Stimulated activated naive CD4-positive, alpha-beta T cell treated with Interleukin-2 at 50 U/mL for 16 hours (primary cell): ENCODE results near the gene PCDHGA7.
"Not testable (repeated sequence)": the region's sequence is repeated elsewhere in the genome, so short reads cannot be mapped to it uniquely, and the experiment has no call there.

ENCODE experiments used
- DNase-seq: peaks from one replicate; lab custom pipeline; 2025; lab: John Stamatoyannopoulos, UW

PCDHGA7 gene

GRCh38 chr5:141382469-141383294 lies at the start of gene PCDHGA7:
Gene PCDHGA7 (plus strand): TSS chr5:141382742. CDS start chr5:141382900, 158 bp downstream.
- DNase-seq: no peak

DNA sequence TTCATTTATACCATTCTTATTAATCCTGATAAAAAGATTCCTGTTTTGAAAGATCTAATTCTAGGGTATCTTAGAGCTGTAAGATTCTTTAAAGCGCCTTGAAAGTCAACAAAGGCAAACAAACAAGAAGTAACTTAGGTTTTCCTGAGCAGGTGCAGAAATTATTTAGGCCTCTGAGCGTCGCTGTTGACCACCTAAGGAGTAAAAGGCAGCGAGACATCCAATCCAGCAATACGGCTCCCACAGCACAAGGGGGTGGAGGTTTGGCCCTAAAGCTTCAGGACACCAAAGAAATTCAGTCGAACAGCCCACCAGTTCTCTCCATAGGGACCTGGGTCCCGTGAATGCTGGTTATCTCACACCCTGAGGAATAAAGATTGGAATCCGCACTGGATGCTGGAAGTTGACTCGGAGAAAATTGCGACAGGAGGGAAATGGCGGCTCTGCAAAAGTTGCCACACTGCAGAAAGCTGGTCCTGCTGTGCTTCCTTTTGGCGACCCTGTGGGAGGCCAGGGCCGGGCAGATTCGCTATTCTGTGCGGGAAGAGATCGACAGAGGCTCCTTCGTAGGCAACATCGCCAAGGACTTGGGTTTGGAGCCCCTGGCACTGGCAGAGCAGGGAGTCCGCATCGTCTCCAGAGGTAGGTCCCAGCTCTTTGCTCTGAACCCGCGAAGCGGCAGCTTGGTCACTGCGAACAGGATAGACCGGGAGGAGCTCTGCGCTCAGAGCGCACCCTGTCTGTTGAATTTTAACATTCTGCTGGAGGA lies 43.8 kb upstream of the PCDHGA7 start, which contains the start of gene PCDHGA2:
Gene PCDHGA2, plus strand, starts transcription at position 223 of the 769 bp plus-strand sequence.
- no peak for DNase-seq

GRCh38 chr5:141340781-141341354 lies 41.7 kb upstream of the PCDHGA7 start:
- not testable (repeated sequence) for DNase-seq

- DNase-seq: no peak
These were observed 39.8 kb upstream of the PCDHGA7 start for GRCh38 chr5:141342773-141343172.

DNA sequence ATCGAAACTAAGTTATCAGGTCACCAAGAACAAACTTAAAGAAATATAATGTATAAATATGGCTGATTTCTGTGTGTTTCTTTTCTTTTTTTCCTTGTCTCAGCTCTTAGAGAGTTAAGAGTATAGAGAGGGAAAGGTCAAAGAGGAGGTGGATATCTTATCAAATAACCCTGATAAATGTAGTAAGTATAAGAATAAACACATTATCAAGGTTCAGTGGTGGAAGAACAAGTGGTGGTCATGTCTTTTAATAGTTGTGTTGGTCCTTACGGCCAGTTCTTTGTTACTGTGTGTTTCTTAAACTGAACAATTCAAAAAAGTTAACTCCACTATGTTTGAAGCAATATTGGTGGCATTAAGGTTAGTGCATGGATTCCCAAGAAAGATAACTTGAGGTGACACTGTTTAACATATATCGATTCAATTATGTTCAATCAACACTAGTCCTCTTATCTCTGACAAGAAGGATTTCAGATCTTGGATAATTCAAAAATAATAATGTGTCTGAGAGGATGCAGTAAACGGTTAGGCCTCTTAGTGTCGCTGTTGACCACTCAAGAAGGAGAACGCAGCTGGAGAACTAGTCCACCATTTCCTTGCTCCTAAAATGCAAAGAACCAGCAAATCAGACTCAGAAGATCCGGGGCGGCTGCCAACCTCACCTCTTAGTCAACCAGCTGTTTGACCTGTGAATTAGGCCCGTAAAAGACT lies 39.1 kb upstream of the PCDHGA7 start, which contains the start of gene PCDHGA3:
Gene PCDHGA3, plus strand, starts transcription at position 588 of the 711 bp plus-strand sequence. CDS start 205 bp downstream, outside the sequence.
- DNase-seq: no peak

GRCh38 chr5:141343953-141344463 lies 38.5 kb upstream of the PCDHGA7 start:
- DNase-seq: no peak

DNA sequence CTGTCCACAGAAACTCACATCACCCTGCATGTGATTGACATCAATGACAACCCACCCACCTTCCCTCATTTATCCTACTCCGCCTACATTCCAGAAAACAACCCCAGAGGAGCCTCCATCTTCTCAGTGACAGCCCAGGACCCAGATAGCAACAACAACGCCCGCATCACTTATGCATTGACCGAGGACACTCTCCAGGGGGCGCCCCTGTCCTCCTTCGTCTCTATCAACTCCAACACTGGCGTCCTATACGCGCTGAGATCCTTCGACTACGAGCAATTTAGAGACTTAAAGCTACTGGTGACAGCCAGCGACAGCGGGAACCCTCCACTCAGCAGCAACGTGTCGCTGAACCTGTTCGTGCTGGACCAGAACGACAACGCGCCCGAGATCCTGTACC lies 37.2 kb upstream of the PCDHGA7 start:
- DNase-seq: no peak

DNA sequence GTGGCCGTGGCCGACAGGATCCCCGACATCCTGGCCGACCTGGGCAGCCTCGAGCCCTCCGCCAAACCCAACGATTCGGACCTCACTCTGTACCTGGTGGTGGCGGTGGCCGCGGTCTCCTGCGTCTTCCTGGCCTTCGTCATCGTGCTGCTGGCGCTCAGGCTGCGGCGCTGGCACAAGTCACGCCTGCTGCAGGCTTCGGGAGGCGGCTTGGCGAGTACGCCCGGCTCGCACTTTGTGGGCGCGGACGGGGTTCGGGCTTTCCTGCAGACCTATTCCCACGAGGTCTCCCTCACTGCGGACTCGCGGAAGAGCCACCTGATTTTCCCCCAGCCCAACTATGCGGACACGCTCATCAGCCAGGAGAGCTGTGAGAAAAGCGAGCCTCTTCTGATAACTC lies 36.5 kb upstream of the PCDHGA7 start:
- not testable (repeated sequence) for DNase-seq

DNA sequence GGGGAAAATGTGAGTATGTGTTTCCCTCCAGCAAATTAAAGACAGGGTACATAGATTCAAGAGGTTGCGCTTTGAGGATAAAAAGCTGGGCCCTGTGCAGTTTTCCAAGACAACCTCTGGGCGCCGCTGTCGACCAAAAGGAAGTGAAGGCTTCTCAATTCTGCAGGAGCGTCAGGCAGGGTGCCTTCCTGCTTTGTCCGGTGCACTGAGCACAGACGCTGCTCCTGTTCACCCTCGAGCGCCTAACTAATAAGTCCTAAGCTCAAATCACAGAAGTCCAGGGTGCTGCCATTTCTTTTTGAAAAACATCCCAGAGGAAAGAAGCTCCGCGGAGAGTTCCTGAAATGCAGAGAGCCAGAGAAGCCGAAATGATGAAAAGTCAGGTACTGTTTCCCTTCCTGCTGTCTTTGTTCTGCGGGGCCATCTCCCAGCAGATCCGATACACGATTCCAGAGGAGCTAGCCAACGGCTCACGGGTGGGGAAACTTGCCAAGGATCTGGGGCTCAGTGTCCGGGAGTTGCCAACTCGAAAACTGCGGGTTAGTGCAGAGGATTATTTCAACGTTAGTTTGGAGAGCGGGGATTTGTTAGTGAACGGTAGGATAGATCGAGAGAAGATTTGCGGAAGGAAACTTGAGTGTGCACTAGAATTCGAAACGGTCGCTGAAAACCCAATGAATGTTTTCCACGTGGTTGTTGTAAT lies 32.5 kb upstream of the PCDHGA7 start, which contains the start of gene PCDHGB1:
Gene PCDHGB1, plus strand, starts transcription at position 183 of the 703 bp plus-strand sequence. Its CDS starts 162 bp downstream, at position 345.
- DNase-seq: peak; percentile 14

GRCh38 chr5:141351591-141351990 lies 31.0 kb upstream of the PCDHGA7 start:
- DNase-seq: no peak

DNA sequence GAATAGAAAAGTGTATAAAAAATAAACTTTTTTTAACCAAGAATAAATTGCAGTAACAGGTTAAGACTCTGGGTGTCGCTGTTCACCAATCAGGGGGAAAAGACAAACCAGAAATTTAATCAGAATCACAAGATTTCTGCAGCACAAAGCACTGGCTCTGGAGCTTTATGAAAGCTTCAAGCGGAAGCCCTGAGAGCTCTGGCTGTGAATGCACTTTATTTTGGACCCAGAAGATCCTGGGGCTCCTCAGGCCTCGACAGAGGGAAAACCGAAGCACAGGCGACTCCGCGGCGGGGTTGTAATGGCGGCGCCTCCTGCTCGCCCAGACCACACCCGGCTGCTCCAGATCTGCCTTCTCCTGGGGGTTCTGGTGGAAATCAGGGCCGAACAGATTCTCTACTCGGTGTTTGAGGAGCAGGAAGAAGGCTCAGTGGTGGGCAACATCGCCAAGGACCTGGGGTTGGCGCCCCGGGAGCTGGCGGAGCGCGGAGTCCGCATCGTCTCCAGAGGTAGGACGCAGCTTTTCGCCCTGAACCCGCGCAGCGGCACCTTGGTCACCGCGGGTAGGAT lies 27.6 kb upstream of the PCDHGA7 start, which contains the start of gene PCDHGA4:
Gene PCDHGA4, plus strand, starts transcription at position 122 of the 570 bp plus-strand sequence. Its CDS starts 87 bp downstream, at position 209.
- DNase-seq: no peak

GRCh38 chr5:141355641-141356040 lies 26.9 kb upstream of the PCDHGA7 start:
- no peak for DNase-seq

DNA sequence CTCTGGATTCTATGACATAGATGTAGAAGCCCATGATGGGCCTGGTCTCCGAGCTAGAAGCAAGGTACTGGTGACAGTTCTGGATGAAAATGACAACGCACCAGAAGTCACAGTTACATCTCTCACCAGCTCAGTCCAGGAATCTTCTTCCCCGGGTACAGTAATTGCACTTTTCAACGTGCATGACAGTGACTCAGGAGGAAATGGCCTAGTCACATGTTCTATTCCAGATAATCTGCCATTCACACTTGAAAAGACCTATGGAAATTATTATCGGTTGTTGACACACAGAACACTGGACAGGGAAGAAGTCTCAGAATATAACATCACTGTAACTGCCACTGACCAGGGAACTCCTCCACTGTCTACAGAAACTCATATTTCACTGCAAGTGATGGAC lies 26.4 kb upstream of the PCDHGA7 start:
- DNase-seq: no peak

GRCh38 chr5:141356950-141357349 lies 25.6 kb upstream of the PCDHGA7 start:
- DNase-seq: no peak

GRCh38 chr5:141359790-141360426 lies 22.6 kb upstream of the PCDHGA7 start, which contains the start of gene PCDHGB2:
Gene PCDHGB2 (plus strand): TSS chr5:141359994. CDS start chr5:141360136, 142 bp downstream.
- no peak for DNase-seq

DNA sequence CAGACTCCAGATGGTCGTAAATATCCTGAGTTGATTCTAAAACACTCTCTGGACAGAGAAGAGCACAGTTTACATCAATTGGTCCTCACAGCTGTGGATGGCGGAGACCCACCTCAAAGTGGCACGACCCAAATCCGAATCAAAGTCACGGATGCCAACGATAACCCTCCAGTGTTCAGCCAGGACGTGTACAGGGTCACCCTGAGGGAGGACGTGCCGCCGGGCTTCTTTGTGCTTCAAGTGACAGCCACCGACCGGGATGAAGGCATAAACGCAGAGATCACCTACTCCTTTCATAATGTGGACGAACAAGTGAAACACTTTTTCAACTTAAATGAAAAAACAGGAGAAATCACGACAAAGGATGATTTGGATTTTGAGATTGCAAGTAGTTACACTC lies 21.9 kb upstream of the PCDHGA7 start:
- DNase-seq: no peak

- no peak for DNase-seq
These were observed 19.8 kb upstream of the PCDHGA7 start for GRCh38 chr5:141362719-141363118.

GRCh38 chr5:141363952-141364660 lies 18.4 kb upstream of the PCDHGA7 start, which contains the start of gene PCDHGA5:
Gene PCDHGA5 (plus strand): TSS chr5:141364162. CDS start chr5:141364331, 169 bp downstream.
- DNase-seq: no peak
